ENCODE data around the gene PILRB. TPM values are rescaled to one million over a fixed set of nuclear protein-coding genes. Genes with fewer than 3 reads are reported as not detected.
"Not testable (repeated sequence)": the region's sequence is repeated elsewhere in the genome, so short reads cannot be mapped to it uniquely, and the experiment has no call there.

PILRB gene
- polyA plus RNA-seq, 2 donors, result 22.9 to 79.2 TPM

DNA sequence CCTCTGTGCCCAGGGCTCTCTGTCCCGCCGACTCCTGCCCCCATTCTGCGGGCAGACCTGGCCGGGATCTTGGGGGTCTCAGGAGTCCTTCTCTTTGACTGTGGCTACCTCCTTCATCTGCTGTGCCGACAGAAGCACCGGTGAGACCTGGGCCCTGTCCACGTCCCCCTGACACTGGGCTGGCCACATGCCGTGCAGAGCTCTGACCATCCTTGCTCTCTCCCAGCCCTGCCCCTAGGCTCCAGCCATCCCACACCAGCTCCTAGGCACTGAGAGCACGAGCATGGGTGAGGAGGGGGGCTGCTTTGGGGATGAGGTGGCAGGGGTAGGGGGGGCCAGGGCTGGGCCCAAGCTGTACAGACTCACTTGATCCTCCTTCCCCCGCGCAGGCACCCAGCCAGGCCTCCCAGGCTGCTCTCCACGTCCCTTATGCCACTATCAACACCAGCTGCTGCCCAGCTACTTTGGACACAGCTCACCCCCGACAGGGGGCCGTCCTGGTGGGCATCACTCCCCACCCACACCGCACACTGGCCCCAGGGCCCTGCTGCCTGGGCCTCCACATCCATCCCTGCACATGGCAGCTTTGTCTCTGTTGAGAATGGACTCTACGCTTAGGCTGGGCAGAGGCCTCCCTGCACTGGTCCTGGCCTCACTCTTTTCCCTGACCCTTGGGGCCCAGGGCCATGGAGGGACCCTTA is 4.8 kb upstream of the PILRB start:
- H3K4me1 ChIP-seq (ENCODE audit: control insufficient read depth in 2 of 2, insufficient read depth in 2 of 2, low read length in 1 of 2), result no peaks in the 10 kb centered on the region
- no peaks in the 10 kb centered on the region for H3K27me3 ChIP-seq (ENCODE audit: control insufficient read depth in 1 of 2, insufficient read depth in 2 of 2, low read length in 2 of 2)
- no peaks in the 10 kb centered on the region for H3K9me3 ChIP-seq (ENCODE audit: control insufficient read depth in 2 of 2, insufficient read depth in 1 of 2, low read depth in 1 of 2, low read length in 1 of 2)
- H3K4me3 ChIP-seq (ENCODE audit: low read depth in 1 of 2, low read length in 2 of 2), result no peak overlapping the region
- peaks cover 12 to 53% of the 10 kb centered on the region in 2 donors for H3K36me3 ChIP-seq (ENCODE audit: control insufficient read depth in 2 of 2, insufficient read depth in 2 of 2, low read length in 1 of 2)
- H3K27ac ChIP-seq (ENCODE audit: low read depth in 2 of 2, low read length in 1 of 2), result no peak overlapping the region
- 89 to 94% methylated on average over 8 to 16 of the region's 16 CpGs for WGBS, 2 donors

DNA sequence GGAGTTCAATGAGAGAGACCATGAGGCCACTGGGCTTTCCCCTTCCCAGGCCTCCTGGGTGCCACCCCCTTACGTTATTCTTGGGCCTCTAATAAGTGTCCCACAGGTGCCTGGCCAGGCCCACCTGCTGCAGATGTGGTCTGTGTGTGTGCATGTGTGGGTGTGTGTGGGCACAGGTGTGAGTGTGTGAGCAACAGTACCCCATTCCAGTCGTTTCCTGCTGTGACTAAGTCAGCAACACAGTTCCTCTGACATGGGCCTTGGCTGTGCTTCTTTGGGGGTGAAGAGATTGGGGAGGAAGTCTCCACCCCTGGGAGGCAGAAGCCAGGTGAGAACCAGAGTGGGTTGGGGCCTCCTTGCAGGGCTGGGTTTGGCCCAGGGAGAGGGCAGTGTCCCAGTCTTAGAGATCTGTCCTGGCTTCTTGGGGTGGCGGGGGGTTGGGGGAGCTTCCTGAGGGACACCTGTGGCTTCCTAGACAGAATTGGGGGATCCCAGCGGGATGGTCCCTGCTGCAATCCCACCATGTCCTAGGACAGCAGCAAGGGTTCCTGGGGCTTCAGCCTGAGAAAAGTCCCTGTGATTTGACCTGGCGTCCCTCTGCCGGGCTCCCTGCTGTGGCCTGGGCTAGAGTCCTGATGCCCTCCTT is 4.1 kb upstream of the PILRB start:
- Histone ChIP-seq H3K27me3 (ENCODE audit: control insufficient read depth in 1 of 2, insufficient read depth in 2 of 2, low read length in 2 of 2) (no peaks in the 10 kb centered on the region), H3K4me3 (ENCODE audit: low read depth in 1 of 2, low read length in 2 of 2) (no peak overlapping the region), H3K9me3 (ENCODE audit: control insufficient read depth in 2 of 2, insufficient read depth in 1 of 2, low read depth in 1 of 2, low read length in 1 of 2) (no peaks in the 10 kb centered on the region), H3K27ac (ENCODE audit: low read depth in 2 of 2, low read length in 1 of 2) (no peak overlapping the region), H3K4me1 (ENCODE audit: control insufficient read depth in 2 of 2, insufficient read depth in 2 of 2, low read length in 1 of 2) (no peaks in the 10 kb centered on the region), H3K36me3 (ENCODE audit: control insufficient read depth in 2 of 2, insufficient read depth in 2 of 2, low read length in 1 of 2) (peaks cover 13 to 57% of the 10 kb centered on the region in 2 donors)
- 80 to 86% methylated on average over 6 of the region's 6 CpGs for WGBS, 2 donors

- H3K36me3 ChIP-seq (ENCODE audit: control insufficient read depth in 2 of 2, insufficient read depth in 2 of 2, low read length in 1 of 2), result peaks cover 28 to 58% of the 10 kb centered on the region in 2 donors
- no peaks in the 10 kb centered on the region for H3K27me3 ChIP-seq (ENCODE audit: control insufficient read depth in 1 of 2, insufficient read depth in 2 of 2, low read length in 2 of 2)
- no peak overlapping the region for H3K27ac ChIP-seq (ENCODE audit: low read depth in 2 of 2, low read length in 1 of 2)
- no peaks in the 10 kb centered on the region for H3K9me3 ChIP-seq (ENCODE audit: control insufficient read depth in 2 of 2, insufficient read depth in 1 of 2, low read depth in 1 of 2, low read length in 1 of 2)
- H3K4me3 ChIP-seq (ENCODE audit: low read depth in 1 of 2, low read length in 2 of 2), result no peak overlapping the region
- no peaks in the 10 kb centered on the region for H3K4me1 ChIP-seq (ENCODE audit: control insufficient read depth in 2 of 2, insufficient read depth in 2 of 2, low read length in 1 of 2)
- WGBS, 2 donors, result 91 to 92% methylated on average over 8 of the region's 8 CpGs
Observed at GRCh38 chr7:100356416-100357068, 1.4 kb upstream of the PILRB start.

DNA sequence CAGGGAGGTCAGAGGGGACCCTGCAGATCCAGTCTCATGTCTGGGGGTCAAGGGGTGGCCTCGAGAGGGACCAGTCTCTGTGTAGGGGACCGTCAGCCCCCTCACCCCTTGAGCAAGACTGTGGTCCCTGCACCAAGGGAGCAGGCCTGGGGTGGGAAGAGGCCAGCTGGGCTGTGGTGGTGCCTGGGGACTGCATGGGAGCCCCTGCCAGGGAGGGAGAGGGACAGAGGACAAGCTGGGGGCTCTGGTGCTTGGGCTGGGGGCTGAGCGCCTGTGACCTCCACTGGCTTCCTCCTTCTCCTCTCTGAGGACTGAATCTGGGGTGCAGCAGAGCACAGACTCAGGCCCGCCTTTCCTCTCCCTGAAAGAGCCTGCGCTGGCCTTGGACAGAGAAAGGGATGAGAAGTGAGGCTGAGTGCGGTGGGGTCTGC is 771 bp upstream of the PILRB start:
- Histone ChIP-seq H3K9me3 (ENCODE audit: control insufficient read depth in 2 of 2, insufficient read depth in 1 of 2, low read depth in 1 of 2, low read length in 1 of 2) (no peaks in the 10 kb centered on the region), H3K4me3 (ENCODE audit: low read depth in 1 of 2, low read length in 2 of 2) (no peak overlapping the region), H3K4me1 (ENCODE audit: control insufficient read depth in 2 of 2, insufficient read depth in 2 of 2, low read length in 1 of 2) (no peaks in the 10 kb centered on the region), H3K27ac (ENCODE audit: low read depth in 2 of 2, low read length in 1 of 2) (no peak overlapping the region), H3K36me3 (ENCODE audit: control insufficient read depth in 2 of 2, insufficient read depth in 2 of 2, low read length in 1 of 2) (peaks cover 34 to 58% of the 10 kb centered on the region in 2 donors), H3K27me3 (ENCODE audit: control insufficient read depth in 1 of 2, insufficient read depth in 2 of 2, low read length in 2 of 2) (no peaks in the 10 kb centered on the region)
- WGBS, 2 donors, result 93 to 96% methylated on average over 6 of the region's 6 CpGs

DNA sequence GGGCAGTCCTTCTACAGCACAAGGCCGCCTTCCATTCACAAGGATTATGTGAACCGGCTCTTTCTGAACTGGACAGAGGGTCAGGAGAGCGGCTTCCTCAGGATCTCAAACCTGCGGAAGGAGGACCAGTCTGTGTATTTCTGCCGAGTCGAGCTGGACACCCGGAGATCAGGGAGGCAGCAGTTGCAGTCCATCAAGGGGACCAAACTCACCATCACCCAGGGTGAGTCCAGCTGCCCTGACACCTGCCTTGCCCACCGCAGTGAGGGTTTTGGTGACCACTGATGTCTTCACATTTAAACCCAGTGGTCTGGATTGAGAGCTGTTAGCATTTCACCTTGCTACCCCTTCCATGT is 918 bp downstream of the PILRB start:
- no peaks in the 10 kb centered on the region for H3K4me1 ChIP-seq (ENCODE audit: control insufficient read depth in 2 of 2, insufficient read depth in 2 of 2, low read length in 1 of 2)
- peaks cover 34 to 48% of the 10 kb centered on the region in 2 donors for H3K36me3 ChIP-seq (ENCODE audit: control insufficient read depth in 2 of 2, insufficient read depth in 2 of 2, low read length in 1 of 2)
- H3K27me3 ChIP-seq (ENCODE audit: control insufficient read depth in 1 of 2, insufficient read depth in 2 of 2, low read length in 2 of 2), result no peaks in the 10 kb centered on the region
- WGBS, 2 donors, result 94 to 97% methylated on average over 8 of the region's 8 CpGs
- no peaks in the 10 kb centered on the region for H3K9me3 ChIP-seq (ENCODE audit: control insufficient read depth in 2 of 2, insufficient read depth in 1 of 2, low read depth in 1 of 2, low read length in 1 of 2)
- H3K27ac ChIP-seq (ENCODE audit: low read depth in 2 of 2, low read length in 1 of 2), result no peak overlapping the region
- H3K4me3 ChIP-seq (ENCODE audit: low read depth in 1 of 2, low read length in 2 of 2), result no peak overlapping the region

GRCh38 chr7:100360135-100360854 is 2.4 kb downstream of the PILRB start:
- H3K9me3 ChIP-seq (ENCODE audit: control insufficient read depth in 2 of 2, insufficient read depth in 1 of 2, low read depth in 1 of 2, low read length in 1 of 2), result no peaks in the 10 kb centered on the region
- H3K4me1 ChIP-seq (ENCODE audit: control insufficient read depth in 2 of 2, insufficient read depth in 2 of 2, low read length in 1 of 2), result no peaks in the 10 kb centered on the region
- H3K27ac ChIP-seq (ENCODE audit: low read depth in 2 of 2, low read length in 1 of 2), result no peak overlapping the region
- WGBS, 2 donors, result 78 to 82% methylated on average over 3 of the region's 3 CpGs
- H3K36me3 ChIP-seq (ENCODE audit: control insufficient read depth in 2 of 2, insufficient read depth in 2 of 2, low read length in 1 of 2), result peaks cover 29 to 39% of the 10 kb centered on the region in 2 donors
- no peaks in the 10 kb centered on the region for H3K27me3 ChIP-seq (ENCODE audit: control insufficient read depth in 1 of 2, insufficient read depth in 2 of 2, low read length in 2 of 2)
- no peak overlapping the region for H3K4me3 ChIP-seq (ENCODE audit: low read depth in 1 of 2, low read length in 2 of 2)

DNA sequence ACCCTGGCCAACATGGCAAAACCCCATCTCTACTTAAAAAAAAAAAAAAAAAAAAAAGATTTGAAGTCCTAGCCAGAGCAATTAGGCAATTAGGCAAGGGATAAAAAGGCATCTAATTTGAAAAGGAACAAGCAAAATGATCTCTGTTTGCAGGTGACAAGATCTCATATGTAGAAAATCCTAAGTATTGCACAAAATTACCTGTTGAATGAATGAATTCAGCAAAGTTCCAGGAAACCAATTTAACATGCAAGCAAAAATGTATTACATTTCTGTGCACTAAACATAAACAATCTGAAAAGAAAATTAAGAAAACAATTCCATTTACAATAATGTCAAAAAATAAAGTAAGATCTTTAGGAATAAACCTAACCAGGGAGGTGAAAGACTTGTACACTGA is 5.2 kb downstream of the PILRB start:
- H3K36me3 ChIP-seq (ENCODE audit: control insufficient read depth in 2 of 2, insufficient read depth in 2 of 2, low read length in 1 of 2), result peaks cover 22 to 26% of the 10 kb centered on the region in 2 donors
- peaks cover 0 to 4% of the 10 kb centered on the region in 2 donors for H3K4me1 ChIP-seq (ENCODE audit: control insufficient read depth in 2 of 2, insufficient read depth in 2 of 2, low read length in 1 of 2)
- H3K27me3 ChIP-seq (ENCODE audit: control insufficient read depth in 1 of 2, insufficient read depth in 2 of 2, low read length in 2 of 2), result no peaks in the 10 kb centered on the region
- no peak overlapping the region for H3K27ac ChIP-seq (ENCODE audit: low read depth in 2 of 2, low read length in 1 of 2)
- no peak overlapping the region for H3K4me3 ChIP-seq (ENCODE audit: low read depth in 1 of 2, low read length in 2 of 2)
- H3K9me3 ChIP-seq (ENCODE audit: control insufficient read depth in 2 of 2, insufficient read depth in 1 of 2, low read depth in 1 of 2, low read length in 1 of 2), result no peaks in the 10 kb centered on the region

- H3K27me3 ChIP-seq (ENCODE audit: control insufficient read depth in 1 of 2, insufficient read depth in 2 of 2, low read length in 2 of 2); H3K9me3 ChIP-seq (ENCODE audit: control insufficient read depth in 2 of 2, insufficient read depth in 1 of 2, low read depth in 1 of 2, low read length in 1 of 2); H3K27ac ChIP-seq (ENCODE audit: low read depth in 2 of 2, low read length in 1 of 2); H3K4me1 ChIP-seq (ENCODE audit: control insufficient read depth in 2 of 2, insufficient read depth in 2 of 2, low read length in 1 of 2); H3K4me3 ChIP-seq (ENCODE audit: low read depth in 1 of 2, low read length in 2 of 2): not testable (repeated sequence)
- peaks cover 21% of the 10 kb centered on the region in 2 donors for H3K36me3 ChIP-seq (ENCODE audit: control insufficient read depth in 2 of 2, insufficient read depth in 2 of 2, low read length in 1 of 2)
- WGBS, 2 donors, result 97 to 98% methylated on average over 7 of the region's 7 CpGs
Observed at GRCh38 chr7:100363797-100364196, 5.9 kb downstream of the PILRB start.

GRCh38 chr7:100364480-100364879 is 6.6 kb downstream of the PILRB start:
- no peaks in the 10 kb centered on the region for H3K9me3 ChIP-seq (ENCODE audit: control insufficient read depth in 2 of 2, insufficient read depth in 1 of 2, low read depth in 1 of 2, low read length in 1 of 2)
- H3K27ac ChIP-seq (ENCODE audit: low read depth in 2 of 2, low read length in 1 of 2), result no peak overlapping the region
- peaks cover 0 to 4% of the 10 kb centered on the region in 2 donors for H3K4me1 ChIP-seq (ENCODE audit: control insufficient read depth in 2 of 2, insufficient read depth in 2 of 2, low read length in 1 of 2)
- no peaks in the 10 kb centered on the region for H3K27me3 ChIP-seq (ENCODE audit: control insufficient read depth in 1 of 2, insufficient read depth in 2 of 2, low read length in 2 of 2)
- H3K4me3 ChIP-seq (ENCODE audit: low read depth in 1 of 2, low read length in 2 of 2), result no peak overlapping the region
- peaks cover 14 to 15% of the 10 kb centered on the region in 2 donors for H3K36me3 ChIP-seq (ENCODE audit: control insufficient read depth in 2 of 2, insufficient read depth in 2 of 2, low read length in 1 of 2)
- 85% methylated on average over 6 of the region's 6 CpGs for WGBS, 2 donors

Measured in esophagus (tissue), 2 donors.